COLO668 (cell line): ENCODE results near the gene ATF7IP.
"Not testable (repeated sequence)": the region's sequence is repeated elsewhere in the genome, so short reads cannot be mapped to it uniquely, and the experiment has no call there.

Experiments used
- DNase-seq: peaks from one replicate; lab custom pipeline; 2025; ENCODE audit not compliant: unreplicated experiment; lab: John Stamatoyannopoulos, UW

ATF7IP gene

DNA sequence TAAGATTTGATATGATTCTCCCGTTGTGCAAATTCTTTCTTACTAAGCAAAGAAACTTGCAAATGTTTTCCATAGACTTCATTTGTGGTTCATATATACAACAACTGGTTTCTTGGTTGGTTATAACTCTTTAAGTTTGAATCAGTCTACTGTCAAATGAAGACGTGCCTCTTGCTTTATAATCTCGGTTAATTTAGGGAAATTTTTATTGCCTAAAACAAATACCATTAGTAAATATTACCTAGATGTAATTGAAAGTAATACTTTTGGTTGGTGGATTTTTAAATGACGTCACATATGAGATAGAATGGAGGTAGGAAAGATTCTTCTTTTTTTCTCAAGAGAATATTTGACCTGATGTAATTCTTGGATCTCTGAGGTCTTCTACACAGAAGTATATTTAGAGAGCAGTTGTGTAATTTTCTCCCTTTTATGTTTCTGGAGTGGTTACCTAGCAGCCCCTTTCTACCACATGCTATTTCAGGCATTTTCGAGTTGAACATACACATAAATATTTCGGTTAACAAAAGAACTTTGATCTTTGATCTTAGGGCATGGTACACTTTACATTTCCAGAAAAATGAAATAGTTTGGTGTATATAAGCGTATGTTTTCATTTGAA is 1.7 kb downstream of the ATF7IP start:
- no peak for DNase-seq

DNA sequence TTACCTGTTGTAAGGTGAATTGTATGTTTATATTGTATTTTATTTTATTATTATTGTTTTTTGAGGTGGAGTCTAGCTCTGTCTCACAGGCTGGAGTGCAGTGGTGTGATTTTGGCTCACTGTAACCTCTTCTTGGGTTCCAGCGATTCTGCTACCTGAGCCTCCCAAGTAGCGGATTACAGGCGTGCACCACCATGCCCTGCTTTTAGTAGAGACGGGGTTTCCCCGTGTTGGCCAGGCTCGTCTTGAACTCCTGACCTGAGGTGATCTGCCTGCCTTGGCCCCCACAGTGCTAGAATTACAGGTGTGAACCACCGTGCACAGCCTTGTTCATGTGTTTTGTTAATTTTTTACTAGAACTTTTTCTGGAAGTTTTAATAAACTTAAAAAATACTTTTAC is 3.8 kb downstream of the ATF7IP start:
- DNase-seq = no peak

DNA sequence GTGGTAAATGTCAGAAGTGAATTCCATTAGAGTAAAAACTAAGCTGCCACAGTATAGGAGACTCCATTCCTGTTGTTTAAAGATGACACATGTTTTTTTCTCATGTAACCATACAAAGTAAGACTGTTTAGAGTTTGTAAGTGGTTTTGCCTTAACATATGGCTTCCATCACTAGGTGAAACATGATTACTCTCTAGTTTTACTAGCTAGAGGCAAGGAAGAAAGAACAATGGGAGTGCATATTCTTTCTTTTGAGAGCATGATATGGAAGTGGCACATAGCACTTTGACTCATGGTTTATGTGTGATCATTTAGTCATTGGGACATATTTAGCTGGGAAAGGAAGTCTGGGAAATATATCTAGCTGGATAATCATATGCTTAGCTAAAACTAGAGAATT is 7.7 kb downstream of the ATF7IP start:
- no peak for DNase-seq

DNA sequence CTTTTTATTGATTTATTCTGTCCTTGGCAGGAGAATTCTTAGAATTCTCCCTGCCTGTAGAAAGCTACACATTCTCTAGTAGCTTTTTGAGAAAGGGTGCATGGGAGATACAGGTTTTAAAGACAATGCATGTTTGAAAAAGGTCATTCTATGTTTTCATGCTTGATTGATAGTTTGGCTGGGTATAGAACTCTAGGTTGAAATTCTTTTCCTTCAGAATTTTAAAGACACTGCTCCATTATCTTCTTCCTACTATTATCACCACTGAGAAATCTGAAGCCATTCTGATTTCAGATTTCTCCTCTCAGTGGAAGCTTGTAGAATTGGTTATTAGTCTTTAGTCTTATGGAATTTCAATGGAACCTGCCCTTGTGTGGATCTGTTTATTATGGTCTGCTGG is 14.0 kb downstream of the ATF7IP start:
- no peak for DNase-seq

DNA sequence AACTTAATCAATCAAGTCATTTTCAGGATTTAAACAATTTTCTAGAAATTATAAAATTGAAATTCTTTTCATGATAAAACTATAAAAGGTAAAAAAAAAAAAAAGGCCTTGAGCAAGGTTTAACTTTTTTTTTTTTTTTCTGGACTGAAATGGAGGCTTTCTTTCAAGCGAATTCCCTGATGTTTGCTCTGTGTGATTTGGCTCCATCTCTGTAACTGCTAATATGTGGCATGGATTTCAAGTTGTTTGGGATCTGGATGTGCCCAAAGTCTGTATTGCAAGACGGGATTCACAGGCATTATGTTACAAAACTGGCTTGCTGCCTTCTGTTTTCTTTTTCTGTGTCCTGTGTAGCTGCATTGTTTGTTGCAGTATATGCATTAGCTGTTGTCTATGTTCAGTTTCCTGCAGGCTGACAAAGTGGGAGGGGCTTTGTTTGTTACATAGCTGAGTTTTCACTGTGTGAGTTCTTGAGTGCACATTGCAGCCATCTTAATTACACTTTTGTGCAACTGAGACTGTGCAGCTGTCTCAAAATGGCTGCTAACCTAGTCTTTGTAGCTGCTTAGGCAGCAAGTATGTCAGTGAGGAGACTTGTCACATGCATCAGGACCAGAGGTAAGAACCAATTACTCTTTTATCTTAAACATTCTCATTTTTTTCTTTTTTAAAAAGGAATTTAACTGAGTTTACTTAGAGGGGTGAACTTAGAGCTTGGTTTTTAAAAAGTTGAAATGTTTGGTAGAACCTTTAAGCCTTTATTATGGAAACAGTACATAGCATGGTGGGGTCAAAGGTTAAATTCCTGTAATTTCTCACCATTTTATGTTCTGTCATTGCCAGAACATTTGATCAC is 19.5 kb downstream of the ATF7IP start:
- peak; percentile 3 for DNase-seq

DNA sequence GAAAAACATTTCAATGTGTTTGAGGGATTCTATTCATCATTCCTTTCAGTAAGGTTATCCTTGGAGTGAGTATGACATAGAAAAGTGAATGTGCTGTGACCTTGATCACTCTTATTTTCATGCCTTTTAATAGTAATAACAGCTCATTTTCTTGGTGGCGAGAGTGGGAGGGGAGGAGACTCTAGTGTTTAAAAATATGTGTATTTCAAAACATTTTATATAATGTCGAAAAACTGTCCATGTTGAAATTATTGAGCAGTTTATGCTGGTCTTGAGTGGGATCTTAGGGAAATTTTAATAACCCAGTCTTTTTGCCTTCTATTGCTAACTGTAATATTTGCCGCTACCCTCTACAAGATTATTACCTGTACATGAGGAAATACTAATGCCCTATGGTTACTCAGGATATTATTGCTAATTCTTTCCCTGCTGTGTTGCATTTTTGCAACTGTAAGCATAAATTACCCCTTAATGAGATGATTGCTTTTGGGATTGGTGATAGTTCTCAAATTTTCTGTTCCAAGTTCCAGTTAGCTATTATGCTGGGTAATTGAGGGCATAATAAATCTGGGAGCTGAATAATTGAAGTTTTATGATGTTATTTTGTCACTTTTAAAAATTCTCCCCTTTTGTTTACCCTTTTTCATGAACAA is 21.9 kb downstream of the ATF7IP start:
- DNase-seq = no peak

DNA sequence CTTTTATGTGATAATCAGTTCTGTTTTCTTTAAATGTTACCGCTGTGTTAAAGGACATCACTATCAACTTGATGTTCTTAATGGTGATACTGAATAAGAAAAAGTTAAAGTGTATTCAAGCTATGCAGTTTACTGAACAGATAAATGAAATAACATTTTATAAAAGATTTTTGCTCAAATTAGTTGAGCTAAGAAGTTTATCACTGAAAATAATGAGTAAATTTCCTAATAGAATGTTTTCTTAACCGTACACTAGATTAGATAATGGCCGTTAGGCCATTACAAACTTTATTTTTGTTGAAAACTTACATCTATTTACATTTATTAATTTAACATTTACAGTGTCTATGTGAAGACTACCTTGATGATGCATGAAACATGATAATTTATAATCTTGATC is 25.0 kb downstream of the ATF7IP start:
- DNase-seq = no peak

DNA sequence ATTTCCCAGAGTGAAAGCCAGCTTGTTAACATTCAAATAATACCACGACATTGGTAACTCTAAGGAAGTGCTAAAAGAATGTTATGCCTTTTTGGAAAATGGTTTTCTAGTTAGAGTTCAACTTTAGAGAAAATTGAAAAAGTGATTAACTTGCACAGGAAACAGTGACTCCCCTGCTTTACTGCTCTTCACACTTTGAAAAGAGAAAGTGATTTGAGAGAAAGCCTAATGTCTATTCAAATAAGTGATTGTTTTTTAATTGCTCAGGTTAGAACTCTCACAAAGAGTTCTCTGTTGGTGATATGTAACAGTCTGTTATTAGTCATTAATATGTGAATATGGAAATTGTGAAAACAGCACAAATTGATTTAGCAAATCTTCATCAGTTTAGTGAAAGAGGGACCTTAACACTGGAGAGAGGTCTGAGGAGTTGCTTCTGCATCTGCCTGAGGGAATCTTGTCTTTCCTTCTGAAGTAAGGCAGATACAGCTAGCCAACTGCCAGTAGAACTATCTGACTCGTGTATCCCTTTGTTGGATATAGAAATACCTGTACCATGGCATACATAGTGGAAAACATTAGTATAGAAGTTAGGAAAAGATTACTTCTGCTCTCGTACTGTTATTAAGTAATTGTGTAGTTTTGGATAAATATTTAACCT is 25.5 kb downstream of the ATF7IP start:
- no peak for DNase-seq

DNA sequence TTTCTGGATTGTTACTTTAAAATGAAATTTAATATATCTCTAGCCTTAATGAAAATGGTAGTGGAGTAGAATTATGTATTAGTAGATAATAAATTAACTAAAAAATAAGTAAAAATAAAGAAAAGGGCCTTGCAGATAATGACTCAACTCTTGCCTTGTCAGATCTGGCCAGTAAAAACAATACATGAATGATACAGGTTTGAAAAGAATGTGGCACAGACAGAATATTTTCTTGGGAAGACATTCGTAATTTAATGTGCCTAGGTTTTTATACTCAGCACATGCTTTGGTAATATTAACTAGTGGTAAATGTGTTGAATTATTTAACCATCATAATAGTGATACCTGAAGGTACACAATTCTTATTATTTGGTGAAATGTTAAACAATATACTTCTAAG is 28.3 kb downstream of the ATF7IP start:
- DNase-seq = no peak

DNA sequence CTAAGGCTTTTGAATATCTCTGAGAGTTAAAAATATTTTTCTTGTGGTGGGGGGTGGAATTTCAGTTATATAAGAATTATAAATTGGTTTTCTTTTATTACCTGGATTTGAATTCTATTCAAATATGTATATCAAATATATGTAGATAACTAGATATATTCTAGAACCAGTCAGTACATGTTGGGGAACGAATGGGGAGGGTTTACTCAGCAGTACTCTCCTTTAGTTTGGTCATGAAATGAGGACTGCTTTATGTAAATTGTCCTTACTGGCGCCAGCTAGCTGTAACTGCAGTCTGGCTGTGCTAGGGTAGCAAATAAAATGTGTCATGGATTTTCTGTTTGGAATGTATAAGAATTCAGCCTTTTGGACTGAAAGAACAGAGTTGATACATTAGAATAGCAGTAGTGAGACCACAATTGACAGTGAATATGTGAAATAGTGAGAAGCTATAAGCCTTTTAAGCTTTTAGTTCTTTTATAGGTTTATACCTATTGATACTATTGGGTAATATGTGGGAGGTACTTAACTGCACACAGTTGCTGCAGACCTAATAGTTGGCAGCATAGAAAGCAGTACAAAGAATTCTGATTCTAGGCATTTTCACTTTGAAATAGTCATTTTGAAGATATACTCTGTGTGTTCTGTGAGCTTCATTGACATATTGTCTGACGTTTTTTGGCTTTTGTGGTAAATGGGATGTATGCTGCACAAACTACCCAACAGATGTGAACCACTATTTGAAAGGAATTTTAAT is 29.0 kb downstream of the ATF7IP start:
- no peak for DNase-seq

DNA sequence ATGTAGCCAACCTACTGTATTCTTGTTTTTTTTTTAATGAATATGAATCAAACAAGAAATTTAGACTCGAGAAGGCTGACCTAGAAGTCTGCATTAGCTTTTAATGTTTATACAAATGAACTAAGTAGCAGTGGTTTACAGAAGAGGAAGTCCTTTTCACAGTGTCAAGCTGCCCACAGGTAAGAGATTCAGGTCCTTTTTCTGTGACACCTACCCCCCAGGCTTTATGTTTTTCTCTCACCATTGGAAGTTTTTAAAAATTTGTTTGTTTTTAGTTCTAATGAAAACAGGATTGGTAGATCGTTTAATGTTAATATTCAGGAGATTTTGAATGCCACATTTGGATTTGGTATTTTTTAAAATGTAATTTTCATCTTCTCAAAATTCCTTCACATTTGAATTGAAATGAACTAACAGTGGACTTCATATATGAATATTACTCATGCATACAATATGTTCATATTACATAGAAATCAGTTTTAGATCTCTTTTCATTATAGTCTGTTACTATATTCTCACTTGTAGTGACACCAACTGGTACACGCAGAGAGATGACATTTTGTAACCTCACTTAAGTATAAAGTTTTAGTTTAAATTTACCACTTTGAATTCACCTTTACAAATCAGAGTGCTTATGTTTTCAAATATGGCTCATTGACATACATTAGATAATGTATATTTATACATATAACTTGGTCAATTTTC is 29.7 kb downstream of the ATF7IP start:
- DNase-seq = no peak

DNA sequence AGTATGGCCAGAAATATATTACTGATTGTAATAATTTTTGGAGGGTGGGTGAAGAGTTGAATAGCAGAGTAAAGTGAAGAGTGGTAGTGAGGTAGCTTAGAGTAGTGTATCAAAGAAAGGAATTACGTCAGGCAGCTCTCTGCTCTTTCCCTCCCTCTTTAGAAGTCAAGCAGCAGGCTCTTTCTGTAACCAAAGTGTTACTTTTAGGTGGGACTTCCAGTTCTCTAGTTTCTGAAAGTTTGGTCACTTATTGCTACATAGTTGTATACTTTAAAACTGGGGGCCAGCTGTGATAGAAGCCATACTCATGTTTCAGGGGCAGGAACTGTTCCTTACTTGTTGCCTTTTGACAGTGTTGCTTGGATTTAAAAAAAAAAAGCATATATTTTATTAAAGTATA is 30.6 kb downstream of the ATF7IP start:
- DNase-seq = no peak

DNA sequence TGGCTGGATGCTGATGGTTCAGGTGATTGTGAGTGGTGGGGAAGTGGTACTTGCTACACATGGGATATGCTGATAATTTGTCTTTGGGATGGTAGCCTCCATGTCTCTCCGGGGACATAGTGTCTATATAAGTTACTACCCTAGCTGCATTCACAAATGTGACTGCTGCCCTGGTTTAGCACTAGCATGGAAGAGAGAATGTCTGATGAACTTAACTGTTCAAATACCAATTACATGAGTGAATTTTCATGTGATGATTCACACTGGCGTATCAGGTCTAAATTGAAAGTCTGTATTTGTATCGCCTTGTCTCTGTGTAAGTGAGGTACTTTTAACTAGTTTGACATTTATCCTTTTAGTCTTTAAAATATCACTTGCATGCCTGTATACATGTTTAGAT is 34.4 kb downstream of the ATF7IP start:
- DNase-seq = no peak

DNA sequence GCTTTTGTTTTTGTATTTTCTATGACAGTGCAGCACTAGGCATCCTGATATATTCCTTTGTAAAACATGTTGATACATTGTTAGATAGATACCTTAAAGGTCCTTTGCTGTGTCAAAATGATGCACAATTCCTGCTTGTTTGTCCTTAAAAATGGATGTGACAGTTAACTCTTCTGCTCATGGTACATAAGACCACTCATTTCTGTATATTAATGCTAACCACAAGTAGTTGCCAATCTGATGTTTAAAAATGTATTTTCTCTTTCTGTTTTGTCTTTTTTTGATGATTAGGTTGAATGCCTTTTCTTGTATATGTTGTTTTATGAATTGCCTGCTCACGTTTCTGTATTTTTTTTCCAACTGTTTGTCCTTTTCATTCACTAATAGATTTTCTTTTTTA is 35.1 kb downstream of the ATF7IP start:
- DNase-seq = no peak

DNA sequence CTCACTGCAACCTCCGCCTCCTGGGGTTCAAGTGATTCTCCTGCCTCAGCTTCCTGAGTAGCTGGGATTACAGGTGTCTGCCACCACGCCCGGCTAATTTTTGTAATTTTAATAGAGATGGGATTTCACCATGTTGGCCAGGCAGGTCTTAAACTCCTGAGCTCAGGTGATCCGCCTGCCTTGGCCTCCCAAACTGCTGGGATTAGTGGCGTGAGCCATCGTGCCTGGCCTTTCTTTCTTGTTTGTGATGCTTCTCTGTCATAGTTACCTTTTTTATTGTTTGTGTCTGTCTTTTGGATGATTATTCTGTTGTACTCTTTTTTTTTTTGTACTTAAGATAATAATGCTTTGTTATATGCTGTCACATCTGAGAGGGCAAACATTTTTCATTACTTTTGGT is 35.8 kb downstream of the ATF7IP start:
- DNase-seq = not testable (repeated sequence)

DNA sequence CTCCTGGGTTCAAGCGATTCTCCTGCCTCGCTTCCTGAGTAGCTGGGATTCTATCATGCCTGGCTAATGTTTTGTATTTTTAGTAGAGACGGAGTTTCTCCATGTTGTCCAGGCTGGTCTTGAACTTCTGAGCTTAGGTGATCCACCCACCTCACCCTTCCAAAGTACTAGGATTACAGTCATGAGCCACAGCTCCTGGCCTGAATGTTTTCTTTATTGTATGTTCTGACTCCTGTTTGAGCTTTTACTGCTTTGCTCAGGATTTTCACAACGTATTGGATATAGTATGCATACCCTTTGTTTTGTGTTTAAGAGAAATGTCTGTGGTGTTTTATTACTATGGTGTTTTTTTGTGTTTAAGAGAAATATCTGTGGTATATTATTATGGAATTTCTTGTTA is 37.2 kb downstream of the ATF7IP start:
- no peak for DNase-seq

DNA sequence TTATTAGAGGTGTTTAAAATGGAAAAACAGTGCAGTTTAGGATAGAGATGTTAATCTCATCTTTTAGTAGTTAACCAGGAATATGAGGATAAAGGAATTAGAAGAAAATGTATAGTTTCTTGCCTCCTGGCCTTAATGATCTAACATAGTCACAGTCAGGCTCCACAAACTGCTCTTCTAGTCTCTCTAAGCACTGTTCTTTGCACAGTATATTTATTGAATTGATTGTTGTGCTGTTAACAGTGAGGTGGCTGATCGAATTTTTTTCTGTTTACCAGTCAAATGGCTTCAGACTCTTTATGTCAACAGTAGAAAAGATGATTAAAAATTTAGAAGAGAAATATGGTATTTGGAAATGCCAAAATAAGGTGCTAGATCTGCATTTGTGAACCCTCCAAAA is 37.8 kb downstream of the ATF7IP start:
- no peak for DNase-seq

DNA sequence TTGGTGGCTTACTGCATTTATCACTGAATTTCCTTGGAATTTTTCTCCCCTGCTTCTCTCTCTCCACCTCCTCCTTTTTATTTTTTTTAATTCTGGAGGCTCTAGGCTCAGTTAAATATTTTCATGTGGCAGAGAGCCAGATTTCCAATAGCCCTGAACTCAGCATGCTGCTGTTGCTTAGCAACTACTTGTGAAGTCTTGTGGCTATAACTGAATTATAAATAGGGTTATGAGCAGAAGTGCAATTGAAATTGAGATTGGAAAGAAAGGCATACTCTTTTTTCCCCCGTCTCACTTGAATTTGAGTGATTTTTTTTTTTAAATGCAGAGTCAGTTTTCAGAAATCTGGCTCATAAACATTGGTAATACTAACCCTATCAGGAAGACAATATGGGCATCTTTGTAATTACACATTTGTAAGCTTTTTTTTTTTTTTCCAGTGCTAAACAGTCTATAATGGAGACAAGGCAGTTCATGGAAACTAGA is 38.3 kb downstream of the ATF7IP start:
- DNase-seq = peak; percentile 19

DNA sequence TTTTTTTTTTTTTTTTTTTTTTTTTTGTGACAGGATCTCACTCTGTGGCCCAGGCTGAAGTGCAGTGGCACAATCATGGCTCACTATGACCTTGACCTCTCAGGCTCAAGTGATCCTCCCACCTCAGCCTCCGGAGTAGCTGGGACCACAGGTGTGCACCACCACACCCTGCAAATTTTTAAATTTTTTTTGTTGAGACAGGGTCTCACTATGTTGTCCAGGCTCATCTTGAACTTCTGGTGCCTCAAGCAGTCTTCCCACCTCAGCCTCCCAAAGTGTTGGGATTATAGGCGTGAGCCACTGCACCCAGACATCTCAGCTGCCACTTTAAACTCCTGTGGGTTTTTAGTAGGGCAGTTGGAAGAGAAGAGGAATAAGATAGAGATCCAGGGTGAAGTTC is 39.9 kb downstream of the ATF7IP start:
- not testable (repeated sequence) for DNase-seq

DNA sequence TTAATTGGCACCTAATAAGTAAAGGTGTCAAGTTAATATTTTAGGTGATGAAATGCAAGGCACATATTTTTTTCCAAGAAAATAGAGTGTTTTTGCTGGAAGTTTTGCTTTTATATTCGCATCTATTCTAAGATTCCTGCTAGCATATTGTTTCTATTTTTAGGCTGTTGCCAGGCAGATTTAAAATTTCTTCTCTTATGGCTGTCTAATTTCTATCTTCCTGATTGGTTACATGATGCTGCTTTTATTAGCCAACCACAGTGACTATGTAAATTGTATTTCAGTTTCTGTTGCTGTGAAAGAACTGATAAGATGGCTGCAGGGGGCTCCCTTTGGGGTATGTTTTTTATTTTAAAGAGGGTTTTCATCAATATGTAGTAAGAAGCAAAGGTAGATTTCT is 42.7 kb downstream of the ATF7IP start:
- no peak for DNase-seq
